Right lobe of liver (tissue), 4 donors: ENCODE results near the gene FAIM.

Source experiments
- CTCF ChIP-seq, 4 donors: fragments of 200-600 bp in 3 of 4; fragments of 450-650 bp in 1 of 4; IDR thresholded peaks; one replicate each; pipeline versions ENCODE4 v1.5.1 to v1.8.0; 2016 to 2022; ENCODE audit warnings: antibody characterized with exemption in 4 of 4, mild to moderate bottlenecking in 2 of 4
- POLR2A ChIP-seq: fragments of 450-650 bp; IDR thresholded peaks from one replicate; pipeline ENCODE4 v1.6.1; 2017; ENCODE audit warnings: antibody characterized with exemption, mild to moderate bottlenecking
- donor health status: DM: no; HTN: no; CAD: no.
- donor health status: DM: no; HTN: no; CAD: no.
- donor health status: DM: no; HTN: yes; CAD: no.

DNA sequence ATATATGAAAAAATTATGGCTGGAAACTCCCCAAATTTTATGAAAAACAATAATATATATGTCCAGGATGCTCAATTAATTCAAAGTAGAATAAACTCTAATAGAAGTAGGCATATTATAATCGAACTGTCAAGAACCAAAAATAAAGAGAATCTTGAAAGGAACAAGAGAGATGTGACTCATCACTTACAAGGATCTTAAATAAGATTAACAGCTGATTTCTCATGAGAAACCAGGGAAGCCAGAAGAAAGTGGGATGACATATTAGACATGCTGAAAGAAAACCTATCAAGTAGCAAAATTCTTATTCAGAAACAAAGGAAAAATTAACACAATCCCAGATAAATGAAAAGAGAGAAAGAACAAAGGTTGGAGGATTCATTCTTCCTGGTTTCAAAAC, 66.8 kb downstream of the FAIM start:
- TF ChIP-seq POLR2A (no peak), CTCF (IDR thresholded peaks at IDR 0.05) (no peak)
